ENCODE results near the gene ELL. TPM values are rescaled to one million over a fixed set of nuclear protein-coding genes. Genes with fewer than 3 reads are reported as not detected.

The ELL gene
- total and polyA plus RNA-seq, 2 experiments from 2014 or later, result 11.3 to 20.1 TPM

DNA sequence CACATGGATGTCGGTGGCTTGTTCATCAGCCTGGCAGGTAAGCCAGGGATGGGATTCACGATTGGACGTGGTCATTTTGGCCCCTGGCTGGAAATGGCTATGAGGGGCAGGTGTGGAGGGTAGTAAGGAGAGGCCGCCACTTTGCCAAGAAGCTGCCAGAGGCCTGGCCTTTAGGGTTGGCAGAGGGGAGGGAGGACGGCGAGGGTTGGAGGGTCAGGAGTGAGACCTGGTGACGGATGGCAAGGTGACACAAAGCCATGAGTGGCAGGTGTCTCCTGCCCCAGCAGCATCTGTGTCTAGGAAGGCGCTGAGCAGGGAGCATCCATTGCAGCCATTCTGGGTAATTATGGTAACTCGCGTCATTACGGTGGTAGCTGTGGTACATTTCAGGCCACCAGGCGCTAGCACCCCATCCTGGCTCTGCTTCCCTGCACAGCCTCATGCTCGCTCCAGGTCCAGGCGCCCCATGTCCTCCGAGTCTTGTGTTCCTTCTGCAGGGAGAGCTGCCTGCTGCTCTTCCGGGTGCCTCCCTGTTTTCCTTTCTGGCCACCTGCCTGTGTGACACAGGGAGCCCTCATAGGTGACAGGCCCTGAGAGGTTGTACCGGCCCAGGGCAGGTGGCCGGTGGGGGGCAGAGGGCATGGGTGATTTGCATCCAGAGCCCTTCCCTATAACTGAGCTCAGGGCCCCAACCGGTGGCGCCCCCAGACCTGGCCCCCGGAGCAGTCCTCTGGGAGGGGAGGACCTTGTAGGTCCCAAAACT, 98.4 kb downstream of the ELL start:
- no peak overlapping the region for H2AFZ ChIP-seq
- no peak for DNase-seq (ENCODE audit: low spot score)
- H3K4me1 Mint-ChIP-seq, result peaks cover 32% of the 10 kb centered on the region
- H3F3A ChIP-seq (replicated peaks; ENCODE audit: low read depth), result peaks cover 5% of the 10 kb centered on the region
- peaks cover 26% of the 10 kb centered on the region for H3K27me3 ChIP-seq (ENCODE audit: insufficient read depth)
- H3K36me3 Mint-ChIP-seq (ENCODE audit: low read depth), result no peaks in the 10 kb centered on the region
- no peaks in the 10 kb centered on the region for H3K36me3 ChIP-seq (ENCODE audit: insufficient read depth)
- H3K27ac ChIP-seq (ENCODE audit: low read depth), result no peak overlapping the region
- H3K4me3 Mint-ChIP-seq, result peak overlapping the region; percentile 24; the same call in 1 of the 3 replicates
- no peaks in the 10 kb centered on the region for H3K9me2 ChIP-seq (ENCODE audit: insufficient read depth)
- H3K79me2 ChIP-seq (replicated peaks; ENCODE audit: insufficient read depth), result no peaks in the 10 kb centered on the region
- H3K4me3 ChIP-seq, result no peak overlapping the region
- no peak for ATAC-seq
- peaks cover 10% of the 10 kb centered on the region; the same call in 1 of the 2 replicates for H3K4me1 ChIP-seq (ENCODE audit: insufficient read depth)
- H4K20me1 ChIP-seq (replicated peaks; ENCODE audit: insufficient read depth), result peaks cover 6% of the 10 kb centered on the region; the same call in 1 of the 2 replicates
- H3K4me2 ChIP-seq, result no peak overlapping the region
- TF ChIP-seq STAT1 (IDR thresholded peaks at IDR 0.05; ENCODE audit: unreplicated experiment) (no peak), JUNB (IDR thresholded peaks at IDR 0.05; ENCODE audit: unreplicated experiment) (no peak), ZNF331 (CRISPR knock-in tag; IDR thresholded peaks at IDR 0.05; ENCODE audit: low read depth) (no peak), CTCF (conservative IDR thresholded peaks at IDR 0.05; ENCODE audit: low read depth in 2 of 2) (no peak)
- TF ChIP-seq, protein P1, sequence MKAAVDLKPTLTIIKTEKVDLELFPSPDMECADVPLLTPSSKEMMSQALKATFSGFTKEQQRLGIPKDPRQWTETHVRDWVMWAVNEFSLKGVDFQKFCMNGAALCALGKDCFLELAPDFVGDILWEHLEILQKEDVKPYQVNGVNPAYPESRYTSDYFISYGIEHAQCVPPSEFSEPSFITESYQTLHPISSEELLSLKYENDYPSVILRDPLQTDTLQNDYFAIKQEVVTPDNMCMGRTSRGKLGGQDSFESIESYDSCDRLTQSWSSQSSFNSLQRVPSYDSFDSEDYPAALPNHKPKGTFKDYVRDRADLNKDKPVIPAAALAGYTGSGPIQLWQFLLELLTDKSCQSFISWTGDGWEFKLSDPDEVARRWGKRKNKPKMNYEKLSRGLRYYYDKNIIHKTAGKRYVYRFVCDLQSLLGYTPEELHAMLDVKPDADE (IDR thresholded peaks at IDR 0.05), result no peak
- TF ChIP-seq, protein P2, sequence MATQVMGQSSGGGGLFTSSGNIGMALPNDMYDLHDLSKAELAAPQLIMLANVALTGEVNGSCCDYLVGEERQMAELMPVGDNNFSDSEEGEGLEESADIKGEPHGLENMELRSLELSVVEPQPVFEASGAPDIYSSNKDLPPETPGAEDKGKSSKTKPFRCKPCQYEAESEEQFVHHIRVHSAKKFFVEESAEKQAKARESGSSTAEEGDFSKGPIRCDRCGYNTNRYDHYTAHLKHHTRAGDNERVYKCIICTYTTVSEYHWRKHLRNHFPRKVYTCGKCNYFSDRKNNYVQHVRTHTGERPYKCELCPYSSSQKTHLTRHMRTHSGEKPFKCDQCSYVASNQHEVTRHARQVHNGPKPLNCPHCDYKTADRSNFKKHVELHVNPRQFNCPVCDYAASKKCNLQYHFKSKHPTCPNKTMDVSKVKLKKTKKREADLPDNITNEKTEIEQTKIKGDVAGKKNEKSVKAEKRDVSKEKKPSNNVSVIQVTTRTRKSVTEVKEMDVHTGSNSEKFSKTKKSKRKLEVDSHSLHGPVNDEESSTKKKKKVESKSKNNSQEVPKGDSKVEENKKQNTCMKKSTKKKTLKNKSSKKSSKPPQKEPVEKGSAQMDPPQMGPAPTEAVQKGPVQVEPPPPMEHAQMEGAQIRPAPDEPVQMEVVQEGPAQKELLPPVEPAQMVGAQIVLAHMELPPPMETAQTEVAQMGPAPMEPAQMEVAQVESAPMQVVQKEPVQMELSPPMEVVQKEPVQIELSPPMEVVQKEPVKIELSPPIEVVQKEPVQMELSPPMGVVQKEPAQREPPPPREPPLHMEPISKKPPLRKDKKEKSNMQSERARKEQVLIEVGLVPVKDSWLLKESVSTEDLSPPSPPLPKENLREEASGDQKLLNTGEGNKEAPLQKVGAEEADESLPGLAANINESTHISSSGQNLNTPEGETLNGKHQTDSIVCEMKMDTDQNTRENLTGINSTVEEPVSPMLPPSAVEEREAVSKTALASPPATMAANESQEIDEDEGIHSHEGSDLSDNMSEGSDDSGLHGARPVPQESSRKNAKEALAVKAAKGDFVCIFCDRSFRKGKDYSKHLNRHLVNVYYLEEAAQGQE (IDR thresholded peaks at IDR 0.05; ENCODE audit: unreplicated experiment), result no peak
- H3K9me3 Mint-ChIP-seq, result no peaks in the 10 kb centered on the region
- H3K27ac Mint-ChIP-seq, result no peak overlapping the region
- peaks cover 30% of the 10 kb centered on the region for H3K27me3 Mint-ChIP-seq (ENCODE audit: insufficient read depth, low read depth, poor library complexity)

- Mint-ChIP-seq H3K9me3 (no peaks in the 10 kb centered on the region), H3K4me3 (no peak overlapping the region), H3K36me3 (ENCODE audit: low read depth) (no peaks in the 10 kb centered on the region), H3K4me1 (peaks cover 35% of the 10 kb centered on the region), H3K27me3 (ENCODE audit: insufficient read depth, low read depth, poor library complexity) (peaks cover 37% of the 10 kb centered on the region), H3K27ac (no peak overlapping the region)
- Histone ChIP-seq H3K4me1 (ENCODE audit: insufficient read depth) (peaks cover 7% of the 10 kb centered on the region; the same call in 1 of the 2 replicates), H3F3A (replicated peaks; ENCODE audit: low read depth) (peaks cover 11% of the 10 kb centered on the region), H3K27ac (ENCODE audit: low read depth) (no peak overlapping the region), H4K20me1 (replicated peaks; ENCODE audit: insufficient read depth) (peaks cover 6% of the 10 kb centered on the region; the same call in 1 of the 2 replicates), H3K4me3 (no peak overlapping the region), H3K4me2 (no peak overlapping the region), H3K27me3 (ENCODE audit: insufficient read depth) (peaks cover 34% of the 10 kb centered on the region), H3K9me2 (ENCODE audit: insufficient read depth) (no peaks in the 10 kb centered on the region), H3K36me3 (ENCODE audit: insufficient read depth) (no peaks in the 10 kb centered on the region), H3K79me2 (replicated peaks; ENCODE audit: insufficient read depth) (no peaks in the 10 kb centered on the region), H2AFZ (no peak overlapping the region)
- DNase-seq (ENCODE audit: low spot score), result no peak
- ATAC-seq, result no peak
- TF ChIP-seq CTCF (conservative IDR thresholded peaks at IDR 0.05; ENCODE audit: low read depth in 2 of 2) (no peak), ZNF331 (CRISPR knock-in tag; IDR thresholded peaks at IDR 0.05; ENCODE audit: low read depth) (no peak), POLR2AphosphoS5 (IDR thresholded peaks at IDR 0.05; ENCODE audit: low read depth) (no peak), JUNB (IDR thresholded peaks at IDR 0.05; ENCODE audit: unreplicated experiment) (no peak), CREB1 (CRISPR knock-in tag; IDR thresholded peaks at IDR 0.05; ENCODE audit: low read depth) (no peak), STAT1 (IDR thresholded peaks at IDR 0.05; ENCODE audit: unreplicated experiment) (no peak), EZH2 (IDR thresholded peaks at IDR 0.05; ENCODE audit: low read depth, unreplicated experiment) (no peak), ZNF114 (CRISPR knock-in tag; IDR thresholded peaks at IDR 0.05) (no peak), NANOG (IDR thresholded peaks at IDR 0.05; ENCODE audit: borderline replicate concordance) (no peak)
- TF ChIP-seq, protein P1 (IDR thresholded peaks at IDR 0.05), result no peak
These were observed 99.2 kb downstream of the ELL start for GRCh38 chr19:18422530-18423191.
